Endothelial cell of umbilical vein (primary cell): ENCODE results near the gene DYRK4. TPM values are rescaled to one million over a fixed set of nuclear protein-coding genes. Genes with fewer than 3 reads are reported as not detected.

Source experiments
- BruUV-seq: library from RNA; stranded (reverse); fragments of 400-500 nt; replicated peaks from 2 replicates; lab custom pipeline; 2021; lab: Mats Ljungman, UMichigan
- CTCF ChIA-PET: fragments of 300-600, 350-600 bp; sonication (Branson Sonifier 250); formaldehyde crosslinking; loops from one replicate; lab custom pipeline; 2021; ENCODE audit warnings: antibody characterized with exemption, inconsistent platforms; lab: Charles Lee
- POLR2A ChIA-PET: fragments of 300-600, 350-600 bp; sonication (Branson Sonifier 250); formaldehyde crosslinking; loops from one replicate; lab custom pipeline; 2021; ENCODE audit warnings: antibody characterized with exemption, inconsistent platforms; lab: Charles Lee
- DNase-seq: peaks from one replicate; pipeline ENCODE4 v3.0.0-alpha.2; 2011; ENCODE audit warnings: low read depth, low spot score
- FAIRE-seq: peaks from 2 replicates; lab custom pipeline; 2011; peaks lifted over from hg19 to GRCh38; lab: Jason Lieb, UNC
- H2AFZ ChIP-seq: 2 replicates; pipeline ENCODE4 v1.6.0; 2012; ENCODE audit warnings: low read depth, low read length, control low read depth, inconsistent platforms
- H3K27ac ChIP-seq: 2 replicates; pipeline ENCODE4 v1.5.1; 2011; ENCODE audit warnings: low read depth, mild to moderate bottlenecking, control low read depth, low read length, moderate library complexity; ENCODE audit not compliant: insufficient read depth
- H3K27me3 ChIP-seq, 2 experiments: 2 replicates each; pipeline versions ENCODE4 v1.6.0 to v1.6.1; 2011; ENCODE audit warnings: low read length in 2 of 2, mixed read lengths in 1 of 2; ENCODE audit not compliant: control insufficient read depth in 2 of 2, insufficient read depth in 2 of 2
- H3K36me3 ChIP-seq, 2 experiments: 2 replicates in 1 of 2; 3 replicates in 1 of 2; pipeline ENCODE4 v1.5.1; 2011; ENCODE audit warnings: low read length in 2 of 2, mild to moderate bottlenecking in 1 of 2, moderate library complexity in 1 of 2; ENCODE audit not compliant: control insufficient read depth in 2 of 2, insufficient read depth in 2 of 2; ENCODE audit errors: extremely low read depth in 1 of 2
- H3K4me1 ChIP-seq: 3 replicates; pipeline ENCODE4 v1.5.1; 2011; ENCODE audit warnings: mild to moderate bottlenecking, low read length; ENCODE audit not compliant: control insufficient read depth, insufficient read depth; ENCODE audit errors: extremely low read depth
- H3K4me2 ChIP-seq: 2 replicates; pipeline ENCODE4 v1.6.1; 2011; ENCODE audit warnings: low read length, control low read depth, mixed read lengths; ENCODE audit not compliant: insufficient read depth
- H3K4me3 ChIP-seq, 3 experiments: fragments of 200-600 bp in 1 of 3; sonication (generic), shearing (Covaris generic) in 1 of 3; replicated peaks in 1 of 3; 2 replicates each; pipeline ENCODE4 v1.5.1; 2011 to 2016; ENCODE audit warnings: control low read depth in 3 of 3, low read length in 3 of 3, mild to moderate bottlenecking in 2 of 3, inconsistent platforms in 1 of 3, low read depth in 1 of 3, moderate library complexity in 1 of 3; ENCODE audit not compliant: insufficient read depth in 1 of 3
- H3K79me2 ChIP-seq: 2 replicates; pipeline ENCODE4 v1.6.0; 2012; ENCODE audit warnings: low read length, inconsistent platforms; ENCODE audit not compliant: control insufficient read depth, insufficient read depth
- H3K9ac ChIP-seq: replicated peaks from 2 replicates; pipeline ENCODE3; 2011; ENCODE audit warnings: low read length, control low read depth; ENCODE audit not compliant: insufficient read depth; ENCODE audit errors: extremely low read depth
- H3K9me1 ChIP-seq: replicated peaks from 3 replicates; pipeline ENCODE4 v1.6.0; 2011; ENCODE audit warnings: mild to moderate bottlenecking, low read length; ENCODE audit not compliant: control insufficient read depth, insufficient read depth; ENCODE audit errors: extremely low read depth
- H3K9me3 ChIP-seq: replicated peaks from 2 replicates; pipeline ENCODE4 v1.5.1; 2012; ENCODE audit warnings: low read length, inconsistent platforms; ENCODE audit not compliant: control insufficient read depth, insufficient read depth
- H4K20me1 ChIP-seq: replicated peaks from 2 replicates; pipeline ENCODE3; 2011; ENCODE audit warnings: mild to moderate bottlenecking, low read length; ENCODE audit not compliant: control insufficient read depth, insufficient read depth; ENCODE audit errors: extremely low read depth
- EZH2 ChIP-seq: IDR thresholded peaks from 2 replicates; pipeline ENCODE4 v1.6.1; 2012; ENCODE audit warnings: borderline replicate concordance, low read depth, mild to moderate bottlenecking, moderate library complexity, low read length, inconsistent platforms; ENCODE audit not compliant: severe bottlenecking
- FOS ChIP-seq: IDR thresholded peaks from 2 replicates; pipeline ENCODE4 v1.6.1; 2011; ENCODE audit warnings: mild to moderate bottlenecking, low read length, moderate library complexity, borderline replicate concordance; ENCODE audit not compliant: insufficient read depth
- GATA2 ChIP-seq: IDR thresholded peaks from 2 replicates; pipeline ENCODE4 v1.7.0; 2011; ENCODE audit warnings: low read depth, mild to moderate bottlenecking, moderate library complexity, mixed read lengths, low read length; ENCODE audit not compliant: insufficient read length, insufficient read depth
- JUN ChIP-seq: IDR thresholded peaks from 2 replicates; pipeline ENCODE4 v1.6.1; 2011; ENCODE audit warnings: borderline replicate concordance, low read depth; ENCODE audit not compliant: insufficient read length, insufficient read depth
- MYC ChIP-seq: IDR thresholded peaks from one replicate; pipeline ENCODE4 v1.6.1; 2011; ENCODE audit warnings: mild to moderate bottlenecking, low read depth, low read length
- POLR2A ChIP-seq: IDR thresholded peaks from 2 replicates; pipeline ENCODE4 v1.6.1; 2012; ENCODE audit warnings: low read depth, mild to moderate bottlenecking, control low read depth, low read length
- POLR2AphosphoS5 ChIP-seq: IDR thresholded peaks from 2 replicates; pipeline ENCODE4 v1.6.1; 2012; ENCODE audit warnings: low read depth, mild to moderate bottlenecking, control low read depth, low read length, moderate library complexity; ENCODE audit not compliant: insufficient read depth
- dilution Hi-C: fragments of 300-500 bp; cut with MboI; formaldehyde crosslinking; loops from one replicate; pipeline ENCODE4 v1.15.0; 2019; ENCODE audit warnings: low sequenced_read_pairs; ENCODE audit not compliant: extremely low pct_ligation_motif_present
- intact Hi-C: fragments of 100-400 bp; cut with micrococcal nuclease; formaldehyde crosslinking; loops from one replicate; pipeline ENCODE4 v1.10.0; 2022
- polyA plus RNA-seq, 4 experiments: library from polyadenylated mRNA; depleted of rRNA in 3 of 4; stranded (reverse) in 3 of 4; unstranded in 1 of 4; fragments of >200 nt; gene quantifications; 2 replicates each; pipeline versions ENCODE4 v1.2.1 to v1.2.3, GENCODE V29; 2011 to 2012; ENCODE audit warnings: missing spikeins in 1 of 4
- total RNA-seq: library from RNA; stranded (reverse); gene quantifications from 2 replicates; pipeline ENCODE4 v1.2.3, GENCODE V29; 2021
- TF ChIP-seq, protein P1 (sequence below), 2 donors: IDR thresholded peaks; 1 replicate in 1 of 2; 2 replicates in 1 of 2; pipeline ENCODE4 v1.5.1; 2011; ENCODE audit warnings: low read length in 2 of 2, mild to moderate bottlenecking in 2 of 2, moderate library complexity in 2 of 2, control low read depth in 1 of 2, inconsistent platforms in 1 of 2, low read depth in 1 of 2; ENCODE audit not compliant: insufficient read depth in 1 of 2; ENCODE audit errors: extremely low read depth in 1 of 2
- TF ChIP-seq, protein P2 (sequence below): IDR thresholded peaks from 2 replicates; pipeline ENCODE4 v1.6.1; 2011; ENCODE audit not compliant: insufficient read depth, insufficient read length

DYRK4 gene
- total and polyA plus RNA-seq, 2 donors (not counting 3 experiments of a cell fraction or from before 2014, with no cell fraction given): 38.7 to 45.4 TPM

DNA sequence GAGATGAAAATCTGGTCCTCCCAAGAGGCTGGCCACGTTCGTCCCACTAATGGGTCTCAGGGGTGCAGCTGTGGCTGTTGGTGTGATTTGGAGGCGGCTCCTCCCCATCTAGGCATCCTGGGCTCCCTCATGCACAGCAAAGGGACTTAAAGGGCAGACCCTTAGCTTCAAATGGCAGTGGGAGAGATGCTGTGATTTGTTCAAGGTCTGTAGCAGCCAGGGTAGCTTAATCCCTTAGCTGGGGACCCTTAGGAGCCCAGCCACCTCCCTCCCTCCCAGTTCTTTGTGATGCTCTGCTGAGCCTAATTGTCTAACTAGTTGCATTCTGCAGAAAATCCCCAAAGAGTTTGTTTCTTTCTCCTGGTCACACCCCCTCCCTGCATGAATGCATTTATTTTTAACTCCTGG, 18.3 kb downstream of the DYRK4 start:
- Histone ChIP-seq H3K79me2 (no peaks in the 10 kb centered on the region), H2AFZ (no peak overlapping the region), H3K4me2 (no peak overlapping the region), H3K9me1 (no peaks in the 10 kb centered on the region), H3K9me3 (no peaks in the 10 kb centered on the region), H3K27ac (no peak overlapping the region), H3K27me3 (peaks cover 4 to 7% of the 10 kb centered on the region in 2 experiments), H4K20me1 (no peaks in the 10 kb centered on the region), H3K9ac (no peak overlapping the region), H3K36me3 (no peaks in the 10 kb centered on the region), H3K4me1 (peaks cover 12% of the 10 kb centered on the region), H3K4me3 (no peak overlapping the region)
- ChIA-PET CTCF (interaction anchor here (1.0 to 2.5 kb wide), 4 partner anchors 10 to 178 kb away, joined by 3 to 10 read pairs (median 8); no protein-coding TSS in a partner anchor), POLR2A (no interaction called here)
- dilution Hi-C loops (no loop called here), intact Hi-C loops (no loop called here)
- no peak for DNase-seq
- no TSS peak for BruUV-seq
- TF ChIP-seq, protein P1, sequence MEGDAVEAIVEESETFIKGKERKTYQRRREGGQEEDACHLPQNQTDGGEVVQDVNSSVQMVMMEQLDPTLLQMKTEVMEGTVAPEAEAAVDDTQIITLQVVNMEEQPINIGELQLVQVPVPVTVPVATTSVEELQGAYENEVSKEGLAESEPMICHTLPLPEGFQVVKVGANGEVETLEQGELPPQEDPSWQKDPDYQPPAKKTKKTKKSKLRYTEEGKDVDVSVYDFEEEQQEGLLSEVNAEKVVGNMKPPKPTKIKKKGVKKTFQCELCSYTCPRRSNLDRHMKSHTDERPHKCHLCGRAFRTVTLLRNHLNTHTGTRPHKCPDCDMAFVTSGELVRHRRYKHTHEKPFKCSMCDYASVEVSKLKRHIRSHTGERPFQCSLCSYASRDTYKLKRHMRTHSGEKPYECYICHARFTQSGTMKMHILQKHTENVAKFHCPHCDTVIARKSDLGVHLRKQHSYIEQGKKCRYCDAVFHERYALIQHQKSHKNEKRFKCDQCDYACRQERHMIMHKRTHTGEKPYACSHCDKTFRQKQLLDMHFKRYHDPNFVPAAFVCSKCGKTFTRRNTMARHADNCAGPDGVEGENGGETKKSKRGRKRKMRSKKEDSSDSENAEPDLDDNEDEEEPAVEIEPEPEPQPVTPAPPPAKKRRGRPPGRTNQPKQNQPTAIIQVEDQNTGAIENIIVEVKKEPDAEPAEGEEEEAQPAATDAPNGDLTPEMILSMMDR (IDR thresholded peaks at IDR 0.05; ENCODE audit: extremely low read depth in 1 of 2, insufficient read depth in 1 of 2, low read depth in 1 of 2, low read length in 2 of 2): no peak
- no peak for TF ChIP-seq POLR2A
- no peak for TF ChIP-seq FOS
- TF ChIP-seq MYC: no peak
- TF ChIP-seq, protein P2, sequence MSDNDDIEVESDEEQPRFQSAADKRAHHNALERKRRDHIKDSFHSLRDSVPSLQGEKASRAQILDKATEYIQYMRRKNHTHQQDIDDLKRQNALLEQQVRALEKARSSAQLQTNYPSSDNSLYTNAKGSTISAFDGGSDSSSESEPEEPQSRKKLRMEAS: no peak
- TF ChIP-seq GATA2: no peak
- no peak for TF ChIP-seq POLR2AphosphoS5
- TF ChIP-seq JUN: no peak
- no peak for TF ChIP-seq EZH2
- no peak for FAIRE-seq
